VCaP (cell line): ENCODE measurements around the gene BCL2L15.

ENCODE experiments used
- H3K27ac ChIP-seq: fragments of 450-650 bp; 2 replicates; pipeline ENCODE4 v1.5.1; 2017
- CTCF ChIP-seq: fragments of 450-650 bp; conservative IDR thresholded peaks from 2 replicates; pipeline ENCODE4 v1.5.1; 2017; ENCODE audit warnings: mild to moderate bottlenecking, moderate library complexity

BCL2L15 gene

DNA sequence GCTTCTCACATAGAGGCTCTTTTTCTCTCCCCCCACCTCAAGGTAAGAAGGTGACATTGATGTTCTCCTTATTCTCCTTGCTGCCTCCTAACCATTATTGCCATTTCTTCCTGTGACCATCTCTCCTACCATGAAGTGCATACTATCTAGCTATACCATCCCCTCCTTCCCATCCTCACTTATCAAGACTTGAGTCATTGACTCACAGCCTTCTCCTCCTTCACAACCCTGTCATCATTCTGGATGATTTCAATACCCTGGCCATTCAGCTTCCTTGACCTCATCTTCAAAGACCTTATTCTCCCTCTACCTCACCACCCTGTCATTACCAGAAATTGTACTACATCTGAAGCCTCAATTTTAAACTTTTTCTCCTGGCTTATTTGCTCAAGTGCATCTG, 30.9 kb upstream of the BCL2L15 start:
- no peak for TF ChIP-seq CTCF
- no peak overlapping the region for H3K27ac ChIP-seq

- H3K27ac ChIP-seq, result no peak overlapping the region
- no peak for TF ChIP-seq CTCF
Observed at GRCh38 chr1:113917400-113918082, 30.2 kb upstream of the BCL2L15 start.

DNA sequence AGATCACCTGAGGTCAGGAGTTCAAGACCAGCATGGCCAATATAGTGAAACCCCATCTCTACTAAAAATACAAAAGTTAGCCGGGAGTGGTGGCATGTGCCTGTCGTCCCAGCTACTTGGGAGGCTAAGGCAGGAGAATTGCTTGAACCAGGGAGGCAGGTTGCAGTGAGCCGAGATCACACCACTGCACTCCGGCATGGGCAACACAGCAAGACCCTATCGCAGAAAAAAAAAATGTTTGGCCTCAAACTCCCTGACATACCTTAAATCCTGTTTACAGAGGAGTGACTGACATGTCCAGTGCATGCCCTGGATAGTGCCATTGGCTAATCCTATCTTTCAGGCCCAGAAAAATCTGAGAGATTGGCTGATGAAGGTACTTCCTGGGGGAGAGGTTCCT, 29.6 kb upstream of the BCL2L15 start:
- no peak for TF ChIP-seq CTCF
- H3K27ac ChIP-seq, result no peak overlapping the region

GRCh38 chr1:113913887-113914664, 26.7 kb upstream of the BCL2L15 start:
- TF ChIP-seq CTCF, result no peak
- H3K27ac ChIP-seq, result no peak overlapping the region

GRCh38 chr1:113913312-113913668, 25.9 kb upstream of the BCL2L15 start:
- peak overlapping the region; percentile 66 for H3K27ac ChIP-seq
- no peak for TF ChIP-seq CTCF

- H3K27ac ChIP-seq, result peak overlapping the region; percentile 66
- TF ChIP-seq CTCF, result no peak
Observed at GRCh38 chr1:113912594-113913311, 25.4 kb upstream of the BCL2L15 start.

GRCh38 chr1:113905435-113905861, 18.1 kb upstream of the BCL2L15 start:
- H3K27ac ChIP-seq, result peak overlapping the region; percentile 77
- TF ChIP-seq CTCF, result peak; percentile 12; the same call in 1 of the 2 replicates
